GM12878 (cell line): Measurements from ENCODE around the gene YPEL4. TPM values are rescaled to one million over a fixed set of nuclear protein-coding genes. Genes with fewer than 3 reads are reported as not detected.

Experiments used
- BHLHE40 ChIP-seq, 2 experiments: fragments of 450-650 bp in 1 of 2; IDR thresholded peaks; 2 replicates each; pipeline ENCODE4 v1.6.1; 2011 to 2017; ENCODE audit warnings: low read depth in 2 of 2, borderline replicate concordance in 1 of 2, improper control_type of control experiment in 1 of 2, low read length in 1 of 2, mild to moderate bottlenecking in 1 of 2
- CREB1 ChIP-seq: IDR thresholded peaks from 2 replicates; pipeline ENCODE4 v1.6.1; 2012; ENCODE audit warnings: low read depth, mild to moderate bottlenecking, inconsistent platforms
- ESRRA ChIP-seq: IDR thresholded peaks from 2 replicates; pipeline ENCODE4 v1.6.1; 2012; ENCODE audit warnings: mild to moderate bottlenecking, low read length, improper control_type of control experiment
- FOS ChIP-seq: IDR thresholded peaks from 3 replicates; pipeline ENCODE4 v1.6.1; 2011; ENCODE audit warnings: borderline replicate concordance; ENCODE audit not compliant: insufficient read length; ENCODE audit errors: extremely low read depth
- MEF2B ChIP-seq: fragments of 450-650 bp; IDR thresholded peaks from 2 replicates; pipeline ENCODE4 v1.6.1; 2018; ENCODE audit warnings: mild to moderate bottlenecking, moderate library complexity; ENCODE audit not compliant: partially characterized antibody, poor library complexity, severe bottlenecking
- NR2C1 ChIP-seq: fragments of 450-650 bp; IDR thresholded peaks from 2 replicates; pipeline ENCODE4 v1.6.1; 2017; ENCODE audit warnings: antibody characterized with exemption, mild to moderate bottlenecking, moderate library complexity
- POLR2A ChIP-seq: IDR thresholded peaks from 2 replicates; pipeline ENCODE4 v1.6.1; 2011; ENCODE audit warnings: low read depth, mild to moderate bottlenecking, low read length
- SREBF1 ChIP-seq: IDR thresholded peaks from 2 replicates; pipeline ENCODE4 v1.6.1; 2012; ENCODE audit warnings: mild to moderate bottlenecking, low read length
- polyA plus RNA-seq, 11 experiments: library from polyadenylated mRNA; depleted of rRNA in 4 of 11; unstranded in 6 of 11; stranded (reverse) in 5 of 11; fragments of >200 nt; fragmentation: Nextera tagmentation in 4 of 11; fragmentation: Illumina TruSeq in 1 of 11; extraction: Ambion mirVana in 4 of 11; extraction: Trizol in 1 of 11; gene quantifications; 1 replicate in 1 of 11; 2 replicates in 10 of 11; pipeline versions ENCODE4 v1.2.1 to v1.2.3, GENCODE V29; 2011 to 2016; ENCODE audit warnings: inconsistent platforms in 2 of 11, missing spikeins in 2 of 11, low read depth in 1 of 11
- total RNA-seq, 4 experiments: library from RNA; depleted of rRNA in 3 of 4; stranded (reverse); fragments of >200 nt in 3 of 4; fragmentation: Illumina TruSeq in 1 of 4; extraction: Trizol in 1 of 4; gene quantifications; 2 replicates each; pipeline versions ENCODE4 v1.2.1 to v1.2.3, GENCODE V29; 2013 to 2021
- TF ChIP-seq, protein P1 (sequence below): IDR thresholded peaks from 2 replicates; pipeline ENCODE4 v1.6.1; 2012; ENCODE audit warnings: low read length, inconsistent platforms
- TF ChIP-seq, protein P2 (sequence below): fragments of 450-650 bp; formaldehyde crosslinking; IDR thresholded peaks from 2 replicates; pipeline ENCODE4 v1.4.0; 2020; ENCODE audit warnings: mild to moderate bottlenecking, moderate library complexity
- TF ChIP-seq, protein P3 (sequence below): IDR thresholded peaks from 2 replicates; pipeline ENCODE4 v1.6.1; 2012; ENCODE audit warnings: low read depth, low read length, improper control_type of control experiment

Gene YPEL4
- total and polyA plus RNA-seq, 10 of the 15 experiments (the other 5 are each of a cell fraction or from before 2014, with no cell fraction given): 0.07 to 0.50 (median 0.13) TPM; not detected in 5

DNA sequence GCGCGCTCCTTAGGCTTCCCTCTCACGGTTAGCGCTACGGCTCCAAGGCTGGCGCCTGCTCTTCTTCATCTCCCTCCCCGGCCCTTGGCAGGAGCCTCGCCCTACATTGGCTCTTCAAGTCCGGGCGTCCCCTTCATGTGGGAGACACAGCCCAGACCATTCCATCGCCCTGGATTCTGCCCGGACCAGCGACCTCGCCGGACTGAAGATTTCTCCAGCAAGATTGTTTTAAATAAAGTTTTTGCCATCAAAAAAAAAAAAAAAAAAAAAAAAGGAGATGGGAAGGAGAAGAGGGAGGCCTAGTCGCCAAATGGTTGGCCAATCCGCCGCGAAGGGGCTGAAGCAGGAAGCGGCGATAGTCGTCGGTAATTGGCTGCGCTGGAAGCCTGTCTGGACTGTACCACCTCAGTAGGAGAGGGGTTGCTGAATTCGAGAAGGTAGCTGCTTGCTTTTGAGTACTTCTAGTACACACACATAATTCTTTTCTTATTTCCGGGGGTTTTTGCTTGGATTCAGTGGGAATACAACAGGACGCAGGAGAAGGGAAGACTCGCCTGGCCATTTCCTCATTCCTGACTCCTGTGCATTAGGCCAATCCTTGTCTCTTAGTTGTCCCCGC lies 17.5 kb upstream of the YPEL4 start (continued):
- TF ChIP-seq, protein P1, sequence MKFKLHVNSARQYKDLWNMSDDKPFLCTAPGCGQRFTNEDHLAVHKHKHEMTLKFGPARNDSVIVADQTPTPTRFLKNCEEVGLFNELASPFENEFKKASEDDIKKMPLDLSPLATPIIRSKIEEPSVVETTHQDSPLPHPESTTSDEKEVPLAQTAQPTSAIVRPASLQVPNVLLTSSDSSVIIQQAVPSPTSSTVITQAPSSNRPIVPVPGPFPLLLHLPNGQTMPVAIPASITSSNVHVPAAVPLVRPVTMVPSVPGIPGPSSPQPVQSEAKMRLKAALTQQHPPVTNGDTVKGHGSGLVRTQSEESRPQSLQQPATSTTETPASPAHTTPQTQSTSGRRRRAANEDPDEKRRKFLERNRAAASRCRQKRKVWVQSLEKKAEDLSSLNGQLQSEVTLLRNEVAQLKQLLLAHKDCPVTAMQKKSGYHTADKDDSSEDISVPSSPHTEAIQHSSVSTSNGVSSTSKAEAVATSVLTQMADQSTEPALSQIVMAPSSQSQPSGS: no peak
- TF ChIP-seq SREBF1: peak; percentile 96
- TF ChIP-seq ESRRA: peak; percentile 72
- TF ChIP-seq CREB1: peak; percentile 38; the same call in 1 of the 2 replicates
- TF ChIP-seq FOS: peak; percentile 46
- TF ChIP-seq, protein P2, sequence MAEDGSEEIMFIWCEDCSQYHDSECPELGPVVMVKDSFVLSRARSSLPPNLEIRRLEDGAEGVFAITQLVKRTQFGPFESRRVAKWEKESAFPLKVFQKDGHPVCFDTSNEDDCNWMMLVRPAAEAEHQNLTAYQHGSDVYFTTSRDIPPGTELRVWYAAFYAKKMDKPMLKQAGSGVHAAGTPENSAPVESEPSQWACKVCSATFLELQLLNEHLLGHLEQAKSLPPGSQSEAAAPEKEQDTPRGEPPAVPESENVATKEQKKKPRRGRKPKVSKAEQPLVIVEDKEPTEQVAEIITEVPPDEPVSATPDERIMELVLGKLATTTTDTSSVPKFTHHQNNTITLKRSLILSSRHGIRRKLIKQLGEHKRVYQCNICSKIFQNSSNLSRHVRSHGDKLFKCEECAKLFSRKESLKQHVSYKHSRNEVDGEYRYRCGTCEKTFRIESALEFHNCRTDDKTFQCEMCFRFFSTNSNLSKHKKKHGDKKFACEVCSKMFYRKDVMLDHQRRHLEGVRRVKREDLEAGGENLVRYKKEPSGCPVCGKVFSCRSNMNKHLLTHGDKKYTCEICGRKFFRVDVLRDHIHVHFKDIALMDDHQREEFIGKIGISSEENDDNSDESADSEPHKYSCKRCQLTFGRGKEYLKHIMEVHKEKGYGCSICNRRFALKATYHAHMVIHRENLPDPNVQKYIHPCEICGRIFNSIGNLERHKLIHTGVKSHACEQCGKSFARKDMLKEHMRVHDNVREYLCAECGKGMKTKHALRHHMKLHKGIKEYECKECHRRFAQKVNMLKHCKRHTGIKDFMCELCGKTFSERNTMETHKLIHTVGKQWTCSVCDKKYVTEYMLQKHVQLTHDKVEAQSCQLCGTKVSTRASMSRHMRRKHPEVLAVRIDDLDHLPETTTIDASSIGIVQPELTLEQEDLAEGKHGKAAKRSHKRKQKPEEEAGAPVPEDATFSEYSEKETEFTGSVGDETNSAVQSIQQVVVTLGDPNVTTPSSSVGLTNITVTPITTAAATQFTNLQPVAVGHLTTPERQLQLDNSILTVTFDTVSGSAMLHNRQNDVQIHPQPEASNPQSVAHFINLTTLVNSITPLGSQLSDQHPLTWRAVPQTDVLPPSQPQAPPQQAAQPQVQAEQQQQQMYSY (CRISPR knock-in tag): no peak
- peak; percentile 38; the same call in 1 of the 2 replicates for TF ChIP-seq POLR2A
- TF ChIP-seq, protein P3, sequence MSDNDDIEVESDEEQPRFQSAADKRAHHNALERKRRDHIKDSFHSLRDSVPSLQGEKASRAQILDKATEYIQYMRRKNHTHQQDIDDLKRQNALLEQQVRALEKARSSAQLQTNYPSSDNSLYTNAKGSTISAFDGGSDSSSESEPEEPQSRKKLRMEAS: peak; percentile 61; the same call in 1 of the 2 replicates
- peak; percentile 9 for TF ChIP-seq MEF2B
- TF ChIP-seq BHLHE40 (IDR thresholded peaks at IDR 0.05; ENCODE audit: borderline replicate concordance in 1 of 2, low read depth in 2 of 2, low read length in 1 of 2): peak in 1 of 2 experiments; percentile 96; a peak in 3 of 4 replicates
- TF ChIP-seq NR2C1: peak; percentile 33
- TF ChIP-seq, all 136 proteins: peak for 57
